AG09309 (cell line): Measurements from ENCODE around the gene ZNF555.

Source experiments
- DNase-seq: peaks from one replicate; pipeline ENCODE4 v3.0.0-alpha.2; 2010; ENCODE audit warnings: low read depth
- H3K4me3 ChIP-seq: 2 replicates; pipeline ENCODE4 v1.5.1; 2011; ENCODE audit warnings: mild to moderate bottlenecking, low read depth, low read length, moderate library complexity; ENCODE audit not compliant: control insufficient read depth
- CTCF ChIP-seq: IDR thresholded peaks from 2 replicates; pipeline ENCODE4 v1.5.1; 2011; ENCODE audit warnings: mild to moderate bottlenecking, low read depth, low read length, inconsistent platforms; ENCODE audit not compliant: insufficient read depth, control insufficient read depth; ENCODE audit errors: missing control alignments

Gene ZNF555

GRCh38 chr19:2854849-2855248 lies 13.6 kb downstream of the ZNF555 start:
- no peak for DNase-seq
- H3K4me3 ChIP-seq = no peak overlapping the region
- TF ChIP-seq CTCF = no peak

DNA sequence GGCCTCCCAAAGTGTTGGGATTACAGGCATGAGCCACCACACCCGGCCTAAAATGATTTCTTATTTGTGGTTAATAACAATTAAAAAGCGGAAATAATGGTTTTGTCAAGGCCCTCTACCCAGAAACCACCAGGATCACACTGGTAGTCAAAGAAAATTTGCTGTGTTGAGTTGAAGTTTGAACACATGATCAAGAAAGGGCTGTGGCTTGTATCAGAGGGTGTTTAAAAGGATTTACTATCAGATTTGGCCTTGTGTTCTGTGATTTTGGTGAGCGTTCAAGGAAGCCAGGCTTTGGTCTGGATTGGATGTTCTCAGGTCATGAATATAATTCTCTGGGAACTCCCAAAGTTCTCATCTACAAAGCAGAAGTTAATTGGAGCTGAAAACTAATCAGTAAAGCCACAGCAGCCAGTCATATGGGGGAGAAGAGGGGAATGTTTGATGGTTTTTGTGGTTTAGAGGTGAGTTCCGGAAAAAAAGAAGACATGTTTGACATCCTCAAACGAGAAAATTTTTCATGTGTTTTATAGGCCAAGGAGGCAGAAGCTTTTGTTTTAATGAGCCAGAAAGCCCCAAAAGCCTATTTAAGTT lies 15.3 kb downstream of the ZNF555 start:
- DNase-seq = no peak
- no peak overlapping the region for H3K4me3 ChIP-seq
- TF ChIP-seq CTCF = no peak

- H3K4me3 ChIP-seq = no peak overlapping the region
- no peak for DNase-seq
- TF ChIP-seq CTCF = no peak
Measured at GRCh38 chr19:2858864-2859263, 17.6 kb downstream of the ZNF555 start.

DNA sequence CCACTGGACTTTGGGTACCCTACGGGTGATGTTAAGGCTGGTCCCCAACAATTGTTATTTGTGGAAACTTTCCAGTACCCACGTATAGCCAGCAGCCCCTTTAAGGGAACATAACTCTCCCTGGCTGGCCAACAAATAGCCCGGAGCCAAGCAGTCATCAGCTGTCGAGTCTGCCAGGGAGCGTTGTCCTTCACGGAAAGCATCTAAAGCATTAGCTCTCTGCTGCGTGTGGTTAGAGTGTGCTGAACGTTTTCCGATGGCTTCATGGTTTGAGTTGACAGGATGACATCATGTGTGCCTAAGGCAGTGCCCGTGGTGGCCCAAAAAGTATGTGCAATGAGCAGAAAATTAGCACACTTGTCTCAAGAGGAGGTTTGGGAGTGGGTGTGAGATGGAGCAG lies 22.5 kb downstream of the ZNF555 start:
- no peak for DNase-seq
- TF ChIP-seq CTCF = no peak
- H3K4me3 ChIP-seq = no peak overlapping the region

GRCh38 chr19:2865334-2866100 lies 24.2 kb downstream of the ZNF555 start:
- TF ChIP-seq CTCF = no peak
- H3K4me3 ChIP-seq = no peak overlapping the region
- no peak for DNase-seq

DNA sequence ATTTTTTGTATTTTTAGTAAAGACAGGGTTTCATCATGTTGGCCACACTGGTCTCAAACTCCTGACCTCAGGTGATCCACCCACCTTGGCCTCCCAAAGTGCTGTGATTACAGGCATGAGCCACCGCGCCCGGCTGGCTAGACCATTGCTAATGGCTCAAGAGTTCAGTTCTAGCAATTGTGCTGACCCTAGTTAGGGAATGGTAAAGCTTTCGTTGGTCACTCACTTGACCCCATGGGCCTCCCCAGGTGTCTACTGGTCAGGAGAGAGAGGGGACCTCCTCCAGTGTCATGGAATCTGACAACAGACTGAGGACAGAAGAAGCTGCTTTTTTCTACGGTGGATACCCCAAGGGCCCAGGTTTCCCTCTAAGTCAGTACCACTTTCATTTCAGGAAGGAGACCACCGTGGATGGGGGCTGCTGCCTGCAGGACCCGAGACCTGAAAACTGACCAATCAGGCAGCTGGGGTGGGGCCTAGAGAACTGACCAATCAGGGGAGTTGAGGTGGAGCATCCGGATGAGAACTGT lies 25.3 kb downstream of the ZNF555 start:
- no peak for DNase-seq
- no peak overlapping the region for H3K4me3 ChIP-seq
- no peak for TF ChIP-seq CTCF
